SK-N-MC (cell line): Measurements from ENCODE around the gene HAP1.
"Not testable (repeated sequence)": the region's sequence is repeated elsewhere in the genome, so short reads cannot be mapped to it uniquely, and the experiment has no call there.

Experiments
- DNase-seq: peaks from one replicate; pipeline ENCODE4 v3.0.0-alpha.2; 2011; ENCODE audit warnings: low read depth, low spot score
- H3K27ac ChIP-seq: fragments of 200-600 bp; sonication (generic); 2 replicates; pipeline ENCODE4 v1.5.1; 2016; ENCODE audit warnings: mixed run types
- H3K36me3 ChIP-seq: fragments of 200-600 bp; sonication (generic); 2 replicates; pipeline ENCODE4 v1.6.1; 2017; ENCODE audit warnings: antibody characterized with exemption, low read length, mixed read lengths; ENCODE audit not compliant: insufficient read depth
- H3K4me3 ChIP-seq: fragments of 200-600 bp; sonication (generic); 2 replicates; pipeline ENCODE4 v1.5.1; 2016
- H3K9ac ChIP-seq: fragments of 200-600 bp; sonication (generic); 2 replicates; pipeline ENCODE4 v1.8.0; 2017; ENCODE audit warnings: mixed run types, mixed read lengths; ENCODE audit not compliant: insufficient read length
- H3K9me3 ChIP-seq: fragments of 200-600 bp; sonication (generic); 2 replicates; pipeline ENCODE4 v1.6.1; 2017; ENCODE audit warnings: low read depth, mild to moderate bottlenecking, antibody characterized with exemption, low read length, moderate library complexity, mixed read lengths
- EZH2 ChIP-seq: fragments of 200-600 bp; sonication (generic); IDR thresholded peaks from one replicate; pipeline ENCODE4 v1.6.1; 2017; ENCODE audit warnings: antibody characterized with exemption
- FOXP2 ChIP-seq: optimal IDR thresholded peaks from 2 replicates; pipeline ENCODE3; 2011; ENCODE audit warnings: mild to moderate bottlenecking, moderate library complexity; ENCODE audit not compliant: insufficient read depth; ENCODE audit errors: extremely low read length, control extremely low read depth
- POLR2AphosphoS5 ChIP-seq: IDR thresholded peaks from 2 replicates; pipeline ENCODE4 v1.6.1; 2012; ENCODE audit warnings: mild to moderate bottlenecking, low read depth, low read length, borderline replicate concordance

Gene HAP1

DNA sequence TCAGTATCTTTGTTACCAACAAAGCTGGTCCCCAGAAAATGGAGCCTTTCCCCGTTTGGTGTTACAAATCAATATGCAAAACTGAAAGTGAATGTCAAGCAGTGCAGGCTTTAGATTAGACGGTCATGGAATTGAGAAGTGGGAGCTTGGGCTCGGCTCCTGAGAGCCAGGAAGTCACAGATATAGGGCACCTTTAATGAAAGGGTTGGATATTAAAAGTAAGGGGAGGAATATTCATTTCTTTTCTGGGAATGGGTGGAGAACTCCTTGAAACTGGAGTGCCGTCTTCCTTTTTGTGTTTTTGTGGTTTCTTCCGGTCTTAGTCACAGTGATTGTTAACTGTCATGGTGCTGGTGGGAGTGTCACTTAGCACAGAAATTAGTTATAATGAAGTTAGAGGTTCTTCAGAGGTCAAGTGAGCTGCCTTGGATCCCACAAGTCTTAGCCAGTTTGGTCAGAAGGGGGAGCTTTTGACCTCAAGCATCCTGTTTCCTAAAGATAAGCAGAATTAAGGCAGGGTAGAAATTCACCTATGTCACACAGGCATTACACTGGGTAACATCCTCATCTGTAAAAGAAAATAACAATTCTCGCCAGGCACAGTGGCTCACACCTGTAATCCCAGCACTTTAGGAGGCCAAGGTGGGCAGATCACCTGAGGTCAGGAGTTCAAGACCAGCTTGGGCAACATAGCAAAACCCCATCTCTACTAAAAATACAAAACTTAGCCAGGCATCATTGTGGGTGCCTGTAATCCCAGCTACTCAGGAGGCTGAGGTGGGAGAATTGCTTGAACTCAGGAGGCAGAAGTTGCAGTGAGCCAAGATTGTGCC is 55.3 kb downstream of the HAP1 start:
- H3K9ac ChIP-seq: peak overlapping the region; percentile 65
- TF ChIP-seq EZH2 (no peak), POLR2AphosphoS5 (no peak; the same call in 1 of the 2 replicates), FOXP2 (no peak)
- no peaks in the 10 kb centered on the region for H3K9me3 ChIP-seq
- no peak for DNase-seq
- H3K36me3 ChIP-seq: no peaks in the 10 kb centered on the region
- peak overlapping the region; percentile 74 for H3K27ac ChIP-seq
- H3K4me3 ChIP-seq: peak overlapping the region; percentile 73

GRCh38 chr17:41678411-41678906 is 56.0 kb downstream of the HAP1 start:
- no peaks in the 10 kb centered on the region for H3K36me3 ChIP-seq
- H3K9ac ChIP-seq: peak overlapping the region; percentile 65
- TF ChIP-seq POLR2AphosphoS5: no peak; the same call in 1 of the 2 replicates
- no peak for TF ChIP-seq EZH2
- no peak for TF ChIP-seq FOXP2
- DNase-seq: no peak
- no peaks in the 10 kb centered on the region for H3K9me3 ChIP-seq
- H3K27ac ChIP-seq: peak overlapping the region; percentile 74
- H3K4me3 ChIP-seq: peak overlapping the region; percentile 73

DNA sequence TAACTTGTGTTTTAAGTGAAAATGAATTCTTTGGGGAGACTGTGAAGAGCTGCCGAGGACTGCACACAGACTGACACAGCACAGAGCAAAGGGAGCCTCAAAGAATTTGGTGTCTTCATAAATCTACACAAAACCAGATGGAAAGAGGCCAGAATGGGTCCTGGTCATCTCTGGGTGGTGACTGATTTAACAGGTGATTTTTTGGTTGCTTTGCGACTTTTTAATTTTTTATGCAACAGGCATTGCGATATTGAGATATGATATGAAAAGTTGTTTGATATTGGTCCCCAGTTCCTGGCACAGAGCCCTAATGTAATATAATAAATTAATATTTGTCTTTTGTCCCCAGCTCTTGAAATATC is 58.4 kb downstream of the HAP1 start:
- Histone ChIP-seq H3K36me3 (no peaks in the 10 kb centered on the region), H3K9ac (no peak overlapping the region), H3K4me3 (peak overlapping the region; percentile 1; the same call in 1 of the 2 replicates), H3K9me3 (no peaks in the 10 kb centered on the region), H3K27ac (peak overlapping the region; percentile 76)
- no peak for DNase-seq
- no peak for TF ChIP-seq EZH2
- no peak for TF ChIP-seq POLR2AphosphoS5
- TF ChIP-seq FOXP2: no peak

GRCh38 chr17:41675157-41676057 is 59.0 kb downstream of the HAP1 start:
- peak overlapping the region; percentile 76 for H3K27ac ChIP-seq
- H3K36me3 ChIP-seq, DNase-seq, H3K9ac ChIP-seq, H3K9me3 ChIP-seq: not testable (repeated sequence)
- H3K4me3 ChIP-seq: peak overlapping the region; percentile 1; the same call in 1 of the 2 replicates
